Subcutaneous adipose tissue (tissue), 4 donors: Measurements from ENCODE around the gene STC2. TPM values are rescaled to one million over a fixed set of nuclear protein-coding genes. Genes with fewer than 3 reads are reported as not detected.

Experiments
- total RNA-seq, 4 donors: library from RNA; depleted of rRNA; stranded (reverse); fragments of >200 nt; gene quantifications; one replicate each; pipeline ENCODE4 v1.1.0, GENCODE V29; 2016
- TF ChIP-seq, protein P1 (sequence below): fragments of 450-650 bp; IDR thresholded peaks from one replicate; pipeline ENCODE4 v1.5.1; 2016; ENCODE audit warnings: low read depth, mild to moderate bottlenecking, control low read depth, antibody characterized with exemption, moderate library complexity

STC2 gene
- total RNA-seq, 4 donors from 2014 or later, result 2.4 to 15.0 (median 4.2) TPM

DNA sequence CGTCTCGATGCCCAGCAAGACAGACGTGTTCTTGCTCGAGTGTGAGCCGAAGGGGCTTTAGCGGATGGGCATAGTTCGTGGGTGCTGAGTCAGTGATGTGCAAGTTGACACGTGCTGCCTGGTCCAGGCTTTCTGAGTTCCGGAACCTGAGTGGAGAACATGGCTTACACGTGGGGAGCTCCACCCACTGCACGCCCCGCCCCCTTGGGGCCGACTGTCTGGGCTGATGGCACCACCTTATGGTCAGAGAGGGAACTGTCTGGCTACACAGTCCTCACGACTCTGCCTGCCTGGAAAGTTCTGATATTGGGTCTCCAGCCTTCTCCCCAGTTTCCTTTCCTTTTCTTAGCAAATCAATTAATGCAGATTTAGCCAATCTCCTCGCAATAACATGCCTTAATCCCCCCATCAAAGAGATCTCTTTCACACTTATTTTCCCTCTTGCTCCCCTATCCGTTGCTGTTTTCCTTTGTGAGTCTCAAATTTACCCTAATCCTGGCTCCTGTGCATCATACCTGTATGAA lies 3.8 kb upstream of the STC2 start:
- TF ChIP-seq, protein P1, sequence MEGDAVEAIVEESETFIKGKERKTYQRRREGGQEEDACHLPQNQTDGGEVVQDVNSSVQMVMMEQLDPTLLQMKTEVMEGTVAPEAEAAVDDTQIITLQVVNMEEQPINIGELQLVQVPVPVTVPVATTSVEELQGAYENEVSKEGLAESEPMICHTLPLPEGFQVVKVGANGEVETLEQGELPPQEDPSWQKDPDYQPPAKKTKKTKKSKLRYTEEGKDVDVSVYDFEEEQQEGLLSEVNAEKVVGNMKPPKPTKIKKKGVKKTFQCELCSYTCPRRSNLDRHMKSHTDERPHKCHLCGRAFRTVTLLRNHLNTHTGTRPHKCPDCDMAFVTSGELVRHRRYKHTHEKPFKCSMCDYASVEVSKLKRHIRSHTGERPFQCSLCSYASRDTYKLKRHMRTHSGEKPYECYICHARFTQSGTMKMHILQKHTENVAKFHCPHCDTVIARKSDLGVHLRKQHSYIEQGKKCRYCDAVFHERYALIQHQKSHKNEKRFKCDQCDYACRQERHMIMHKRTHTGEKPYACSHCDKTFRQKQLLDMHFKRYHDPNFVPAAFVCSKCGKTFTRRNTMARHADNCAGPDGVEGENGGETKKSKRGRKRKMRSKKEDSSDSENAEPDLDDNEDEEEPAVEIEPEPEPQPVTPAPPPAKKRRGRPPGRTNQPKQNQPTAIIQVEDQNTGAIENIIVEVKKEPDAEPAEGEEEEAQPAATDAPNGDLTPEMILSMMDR, result no peak

DNA sequence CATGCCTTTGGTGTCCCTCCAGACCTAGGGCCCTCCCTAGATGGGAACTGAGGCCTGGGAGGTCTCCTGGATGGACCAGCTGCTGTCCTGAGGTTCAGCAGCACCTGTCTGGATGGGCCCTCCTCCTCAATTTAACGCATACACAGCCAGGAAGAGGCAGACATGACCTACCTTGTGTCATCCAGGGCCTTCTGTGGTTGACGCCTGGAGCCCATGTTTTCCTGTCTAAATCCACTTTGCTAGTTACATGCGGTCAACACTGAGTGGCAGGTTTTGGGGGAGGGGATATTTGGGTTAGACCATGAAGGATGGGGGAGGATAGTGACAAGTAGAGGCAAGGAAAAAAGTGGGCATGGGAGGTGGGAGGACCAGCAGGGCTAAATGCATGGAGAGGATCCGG lies 3.1 kb upstream of the STC2 start:
- TF ChIP-seq, protein P1, result no peak

DNA sequence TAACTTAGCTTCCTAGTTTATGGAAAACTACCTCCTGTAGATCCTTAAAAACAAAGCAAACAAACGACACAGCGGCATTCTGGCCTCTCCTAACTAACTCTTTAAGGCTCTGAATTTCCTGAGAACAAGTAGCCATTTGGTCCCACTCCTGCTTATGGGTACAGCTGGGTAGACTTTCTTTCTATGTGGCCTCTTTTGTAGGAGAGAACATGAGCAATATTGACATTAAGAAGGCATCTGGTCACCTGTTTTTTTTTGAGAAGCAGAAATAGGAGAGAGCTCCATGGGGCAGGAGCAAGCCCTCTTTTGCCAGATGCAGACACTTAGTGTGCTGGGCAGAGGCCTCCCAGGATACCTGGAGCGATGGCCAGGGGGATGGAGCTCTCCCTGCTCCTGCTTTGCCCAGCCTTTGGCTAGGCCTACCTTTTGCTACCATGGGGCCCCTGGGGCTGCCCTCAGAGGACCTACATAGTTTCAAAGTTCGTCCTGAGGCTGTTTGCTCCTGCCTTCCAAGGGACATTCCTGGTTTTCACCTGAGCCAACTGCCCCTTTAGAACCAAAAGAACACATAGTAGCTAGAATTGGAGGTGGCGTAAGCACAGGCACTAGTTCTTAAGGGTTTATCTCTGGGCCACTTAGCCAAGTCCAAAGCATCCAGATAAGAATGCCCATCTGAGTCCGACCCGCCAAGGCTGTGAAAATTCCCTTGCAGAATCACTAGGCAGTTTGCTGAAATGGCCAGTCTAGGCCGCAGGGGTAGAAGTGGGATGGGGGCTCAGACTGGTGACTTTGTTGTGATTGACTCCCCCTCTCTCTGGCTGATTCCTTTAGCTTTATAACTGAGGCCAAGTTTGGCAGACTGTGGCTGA lies 2.4 kb upstream of the STC2 start:
- TF ChIP-seq, protein P1, result no peak

DNA sequence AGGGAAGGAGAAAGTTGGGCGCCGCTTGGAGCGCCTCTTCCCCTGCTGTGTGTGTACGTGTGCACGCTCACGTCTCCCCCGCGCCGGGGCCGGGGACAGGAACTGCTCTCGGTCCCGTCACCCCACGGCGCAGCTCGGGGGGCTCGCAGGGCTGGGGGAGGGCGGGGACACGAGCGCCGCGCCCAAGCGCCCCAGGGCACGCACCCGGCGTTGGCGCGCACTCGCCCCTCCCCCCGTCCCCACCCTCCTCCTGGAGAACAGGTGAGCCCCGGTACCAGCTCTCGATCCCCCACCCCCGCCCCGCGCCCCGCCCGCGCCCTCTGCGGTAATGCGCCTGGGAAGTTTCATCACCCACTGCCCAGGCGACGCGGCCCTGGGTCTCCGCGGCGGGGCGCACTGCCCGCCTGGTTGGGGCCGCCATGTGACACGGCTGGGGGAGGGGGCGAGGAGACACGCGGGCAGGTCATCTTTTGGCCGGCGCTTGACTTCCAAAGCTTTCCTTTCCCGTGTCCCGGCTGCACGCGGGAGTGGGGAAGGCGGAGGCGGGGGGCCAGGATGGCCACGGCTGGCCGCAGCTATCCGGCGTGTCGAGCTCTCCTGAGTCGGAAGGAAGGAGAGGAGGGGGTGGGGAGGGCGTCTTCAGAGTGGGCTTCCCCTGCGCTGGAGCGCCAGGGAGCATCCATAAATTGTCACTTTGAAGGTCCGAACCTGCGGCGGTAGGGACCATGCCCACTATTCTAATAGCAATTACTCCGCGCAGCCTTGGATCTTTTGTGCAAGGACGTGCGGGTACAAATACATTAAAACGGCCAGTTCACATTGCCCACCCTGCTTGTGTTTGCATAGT lies 1.5 kb upstream of the STC2 start:
- TF ChIP-seq, protein P1, result no peak

DNA sequence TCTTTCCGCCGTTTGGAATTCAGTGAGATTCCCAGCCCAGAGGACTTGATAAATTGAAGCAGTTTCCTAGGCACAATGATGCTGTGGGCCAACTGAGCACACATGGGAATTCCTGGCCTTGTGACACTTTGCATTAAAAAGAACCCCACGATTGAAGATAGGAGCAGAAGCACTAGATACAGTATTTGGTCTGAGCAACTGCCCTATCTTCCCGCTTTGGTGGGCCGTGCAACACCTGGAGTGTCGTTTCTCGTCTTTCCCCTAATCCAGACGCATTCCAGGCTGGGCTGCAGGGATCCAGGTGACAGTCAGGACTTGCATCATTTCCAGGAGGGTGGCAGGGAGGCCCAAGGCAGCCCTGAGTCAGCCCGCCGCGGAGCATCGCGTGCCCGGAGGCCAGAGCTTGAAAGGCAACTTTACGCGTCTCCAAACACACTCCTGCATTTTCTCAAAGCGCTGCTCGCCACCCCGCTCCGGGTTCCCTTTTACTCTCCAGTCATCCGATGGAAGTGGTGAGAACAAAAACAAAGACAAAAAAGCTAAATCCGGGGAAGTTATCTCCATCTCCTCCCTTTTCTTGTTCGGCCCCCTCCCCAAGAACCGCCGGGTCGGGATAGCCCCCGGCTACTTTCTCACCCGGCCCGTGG lies 753 bp upstream of the STC2 start:
- TF ChIP-seq, protein P1, result no peak

DNA sequence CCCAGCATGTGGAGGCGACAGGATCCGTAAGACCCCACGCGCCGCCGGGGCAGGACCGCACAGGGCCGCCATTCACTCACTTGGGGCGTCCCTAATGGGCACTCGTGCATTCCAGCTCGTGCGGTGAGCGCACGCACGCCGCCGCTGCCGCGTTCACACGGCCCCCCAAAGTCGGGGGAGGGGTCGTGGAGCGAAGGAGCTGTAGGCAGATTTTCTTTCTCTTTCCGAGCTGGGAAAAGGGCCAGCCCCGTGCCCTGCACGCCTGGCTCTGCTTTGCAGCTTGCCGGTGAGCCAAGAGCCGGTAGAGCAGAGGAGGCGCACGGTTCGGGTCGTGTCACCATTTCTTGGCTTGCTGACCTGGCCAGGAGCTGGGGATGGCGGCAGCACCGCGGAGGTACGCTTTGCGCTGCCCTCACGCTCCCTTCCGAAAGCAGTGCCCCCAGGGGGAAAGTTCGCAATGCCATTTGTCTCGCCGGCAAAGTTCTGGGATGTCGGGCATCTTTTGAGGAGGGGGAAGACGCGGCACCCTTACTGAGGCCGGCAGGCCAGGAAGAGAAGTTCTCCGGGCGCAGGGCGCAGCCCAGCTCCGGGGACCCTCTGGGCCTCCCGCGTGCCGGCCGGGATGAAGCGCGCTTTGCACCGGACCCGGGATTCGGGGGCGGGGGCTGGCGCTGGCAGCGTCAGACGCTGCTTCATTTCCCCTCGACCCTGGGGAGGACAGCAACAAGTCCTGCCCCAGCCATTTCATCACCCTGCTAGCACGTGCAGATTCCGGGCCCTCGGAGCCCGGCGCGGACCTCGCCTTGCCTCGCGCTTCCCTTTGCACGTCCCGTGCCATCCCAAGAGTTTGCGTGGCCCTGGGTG lies 898 bp downstream of the STC2 start:
- TF ChIP-seq, protein P1, result no peak
